H9 (cell line): ENCODE results near the gene MEIS2. TPM values are rescaled to one million over a fixed set of nuclear protein-coding genes. Genes with fewer than 3 reads are reported as not detected.

Experiments
- DNase-seq: peaks from one replicate; pipeline ENCODE4 v3.0.0-alpha.2; 2017
- H2AFZ ChIP-seq: one replicate; pipeline ENCODE4 v1.6.1; 2013; ENCODE audit warnings: mild to moderate bottlenecking, low read length, control low read depth, moderate library complexity
- H2AK5ac ChIP-seq: 2 replicates; pipeline ENCODE4 v1.6.1; 2013; ENCODE audit warnings: low read length, control low read depth, mixed read lengths; ENCODE audit not compliant: insufficient read length
- H2BK120ac ChIP-seq: one replicate; pipeline ENCODE4 v1.6.1; 2013; ENCODE audit warnings: low read depth, mild to moderate bottlenecking, low read length, control low read depth, inconsistent platforms; ENCODE audit not compliant: poor library complexity, severe bottlenecking
- H2BK12ac ChIP-seq: 2 replicates; pipeline ENCODE4 v1.6.1; 2013; ENCODE audit warnings: low read length, control low read depth, mixed read lengths, low read depth; ENCODE audit not compliant: insufficient read length
- H2BK15ac ChIP-seq: 2 replicates; pipeline ENCODE4 v1.6.1; 2013; ENCODE audit warnings: low read depth, low read length, control low read depth
- H2BK20ac ChIP-seq: one replicate; pipeline ENCODE4 v1.6.1; 2013; ENCODE audit warnings: low read depth, mild to moderate bottlenecking, low read length, control low read depth, inconsistent platforms; ENCODE audit not compliant: poor library complexity, severe bottlenecking
- H2BK5ac ChIP-seq: 2 replicates; pipeline ENCODE4 v1.6.1; 2013; ENCODE audit warnings: low read length, control low read depth, mixed read lengths; ENCODE audit not compliant: insufficient read length
- H3K14ac ChIP-seq: 2 replicates; pipeline ENCODE4 v1.6.1; 2013; ENCODE audit warnings: low read length, control low read depth; ENCODE audit not compliant: insufficient read depth
- H3K18ac ChIP-seq: 2 replicates; pipeline ENCODE4 v1.6.1; 2013; ENCODE audit warnings: low read depth, mild to moderate bottlenecking, mixed read lengths, low read length, control low read depth; ENCODE audit not compliant: insufficient read length
- H3K23ac ChIP-seq: 2 replicates; pipeline ENCODE4 v1.6.1; 2013; ENCODE audit warnings: low read length, control low read depth, mixed read lengths, low read depth; ENCODE audit not compliant: insufficient read length
- H3K23me2 ChIP-seq: 2 replicates; pipeline ENCODE4 v1.6.1; 2013; ENCODE audit warnings: low read depth, mild to moderate bottlenecking, mixed read lengths, low read length, control low read depth; ENCODE audit not compliant: insufficient read length, poor library complexity, severe bottlenecking
- H3K27ac ChIP-seq: 2 replicates; pipeline ENCODE4 v1.5.1; 2013; ENCODE audit warnings: low read length, control low read depth, mixed read lengths, low read depth; ENCODE audit not compliant: insufficient read length
- H3K27me3 ChIP-seq: 2 replicates; pipeline ENCODE4 v1.6.1; 2013; ENCODE audit warnings: low read length, control low read depth, inconsistent platforms; ENCODE audit not compliant: insufficient read depth
- H3K4ac ChIP-seq: 2 replicates; pipeline ENCODE4 v1.6.1; 2013; ENCODE audit warnings: low read depth, mild to moderate bottlenecking, control low read depth, inconsistent platforms, low read length, moderate library complexity
- H3K4me1 ChIP-seq: 2 replicates; pipeline ENCODE4 v1.6.1; 2013; ENCODE audit warnings: low read length, control low read depth, inconsistent platforms; ENCODE audit not compliant: insufficient read depth
- H3K4me2 ChIP-seq: 2 replicates; pipeline ENCODE4 v1.6.1; 2013; ENCODE audit warnings: low read length, control low read depth, mixed read lengths; ENCODE audit not compliant: insufficient read length, insufficient read depth
- H3K56ac ChIP-seq: 2 replicates; pipeline ENCODE4 v1.6.1; 2013; ENCODE audit warnings: low read depth, mild to moderate bottlenecking, mixed read lengths, low read length, control low read depth; ENCODE audit not compliant: insufficient read length
- H3K79me1 ChIP-seq: 2 replicates; pipeline ENCODE4 v1.6.1; 2013; ENCODE audit warnings: low read depth, mild to moderate bottlenecking, moderate library complexity, low read length, control low read depth, inconsistent platforms; ENCODE audit not compliant: insufficient read depth, poor library complexity, severe bottlenecking
- H3K79me2 ChIP-seq: 2 replicates; pipeline ENCODE4 v1.6.1; 2013; ENCODE audit warnings: low read length, control low read depth, inconsistent platforms; ENCODE audit not compliant: insufficient read depth
- H3K9ac ChIP-seq: 2 replicates; pipeline ENCODE4 v1.6.1; 2013; ENCODE audit warnings: low read length, control low read depth, mixed read lengths; ENCODE audit not compliant: insufficient read length; ENCODE audit errors: extremely low read depth
- H3K9me3 ChIP-seq: one replicate; pipeline ENCODE4 v1.6.1; 2013; ENCODE audit warnings: low read depth, low read length, inconsistent platforms; ENCODE audit not compliant: control insufficient read depth
- H3T11ph ChIP-seq: one replicate; pipeline ENCODE4 v1.6.1; 2013; ENCODE audit warnings: mild to moderate bottlenecking, low read length, control low read depth, inconsistent platforms
- H4K20me1 ChIP-seq: one replicate; pipeline ENCODE4 v1.6.1; 2013; ENCODE audit not compliant: control insufficient read depth, insufficient read length, insufficient read depth
- H4K5ac ChIP-seq: 2 replicates; pipeline ENCODE4 v1.6.1; 2013; ENCODE audit warnings: low read depth, mild to moderate bottlenecking, mixed read lengths, low read length, control low read depth; ENCODE audit not compliant: insufficient read length
- H4K8ac ChIP-seq: replicated peaks from 2 replicates; pipeline ENCODE4 v1.6.1; 2013; ENCODE audit warnings: low read length, control low read depth, mixed read lengths, low read depth; ENCODE audit not compliant: insufficient read length
- H4K91ac ChIP-seq: 2 replicates; pipeline ENCODE4 v1.6.1; 2013; ENCODE audit warnings: low read depth, mild to moderate bottlenecking, moderate library complexity, mixed read lengths, low read length, control low read depth; ENCODE audit not compliant: insufficient read length
- H3K27ac Mint-ChIP-seq, 3 experiments: 2 replicates in 2 of 3; 3 replicates in 1 of 3; pipeline ENCODE4 v1.8.0; 2020 to 2021; ENCODE audit warnings: mixed read lengths in 3 of 3, mild to moderate bottlenecking in 1 of 3, moderate library complexity in 1 of 3
- H3K27me3 Mint-ChIP-seq: 2 replicates; pipeline ENCODE4 v1.8.0; 2021; ENCODE audit warnings: low read depth, mild to moderate bottlenecking, moderate library complexity, mixed read lengths
- H3K36me3 Mint-ChIP-seq, 3 experiments: 2 replicates in 2 of 3; 3 replicates in 1 of 3; pipeline ENCODE4 v1.8.0; 2020 to 2021; ENCODE audit warnings: low read depth in 3 of 3, mixed read lengths in 3 of 3; ENCODE audit not compliant: insufficient read depth in 1 of 3
- H3K4me1 Mint-ChIP-seq, 2 experiments: 2 replicates each; pipeline ENCODE4 v1.8.0; 2020; ENCODE audit warnings: mixed read lengths in 2 of 2
- H3K4me3 Mint-ChIP-seq, 2 experiments: 2 replicates in 1 of 2; 3 replicates in 1 of 2; pipeline ENCODE4 v1.8.0; 2020 to 2021; ENCODE audit warnings: mild to moderate bottlenecking in 2 of 2, mixed read lengths in 2 of 2, moderate library complexity in 1 of 2
- H3K9me3 Mint-ChIP-seq, 2 experiments: 2 replicates in 1 of 2; 3 replicates in 1 of 2; pipeline ENCODE4 v1.8.0; 2020; ENCODE audit warnings: mild to moderate bottlenecking in 2 of 2, mixed read lengths in 2 of 2, moderate library complexity in 1 of 2
- WGBS: extraction: QIAGEN DNeasy Blood & Tissue Kit; methylation state at CpG from one replicate; pipeline ENCODE4 v1.1.7; 2013; ENCODE audit warnings: missing lambda C conversion rate, low lambda C conversion rate, mixed read lengths; ENCODE audit not compliant: insufficient read length; ENCODE audit errors: extremely low coverage; 5-methylcytosine and 5-hydroxymethylcytosine counted together
- total RNA-seq: library from RNA; stranded (reverse); gene quantifications from 2 replicates; pipeline ENCODE4 v1.2.1, GENCODE V29; 2021
- TF ChIP-seq, protein P1 (sequence below): fragments of 200-600 bp; sonication (generic); conservative IDR thresholded peaks from 3 replicates; pipeline ENCODE4 v1.8.0; 2021; ENCODE audit warnings: antibody characterized with exemption, mild to moderate bottlenecking

The MEIS2 gene
- total RNA-seq, 1 experiment from 2014 or later, result 0.35 TPM

DNA sequence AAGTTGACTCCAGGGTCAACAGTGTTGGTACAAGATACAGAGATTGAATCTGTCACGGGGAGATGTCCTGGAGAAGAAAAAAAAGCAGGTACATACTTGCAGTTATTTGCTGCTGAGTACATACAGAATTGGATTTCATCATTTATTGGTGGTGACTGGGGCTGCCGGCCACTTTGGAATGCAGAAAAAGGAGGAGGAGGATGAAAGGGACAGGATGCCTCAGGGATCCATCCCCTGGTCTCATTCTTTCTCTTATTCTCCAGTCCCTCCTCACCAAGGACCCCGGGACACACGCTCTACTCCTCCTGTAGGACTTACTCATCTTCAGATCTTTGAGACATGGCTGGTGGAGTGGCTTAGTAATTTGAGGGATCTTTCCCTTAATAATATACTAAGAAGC is 30.0 kb upstream of the MEIS2 start:
- Mint-ChIP-seq H3K36me3 (no peaks in the 10 kb centered on the region), H3K27ac (no peak overlapping the region), H3K9me3 (no peaks in the 10 kb centered on the region), H3K4me1 (peaks cover 10 to 18% of the 10 kb centered on the region in 2 experiments), H3K27me3 (peaks cover 5% of the 10 kb centered on the region), H3K4me3 (no peak overlapping the region)
- H3K27ac ChIP-seq, result no peak overlapping the region
- no peaks in the 10 kb centered on the region for H3K23me2 ChIP-seq
- H2BK20ac ChIP-seq, result no peak overlapping the region
- H3K4ac ChIP-seq, result no peak overlapping the region
- no peak overlapping the region for H2AFZ ChIP-seq
- no peak overlapping the region for H2BK15ac ChIP-seq
- H3K27me3 ChIP-seq, result no peaks in the 10 kb centered on the region
- no peak overlapping the region for H3K9ac ChIP-seq
- H3K79me2 ChIP-seq, result no peaks in the 10 kb centered on the region
- no peak overlapping the region for H4K5ac ChIP-seq
- no peak overlapping the region for H4K91ac ChIP-seq
- H3K9me3 ChIP-seq, result no peaks in the 10 kb centered on the region
- no peaks in the 10 kb centered on the region for H3K4me1 ChIP-seq
- H3K56ac ChIP-seq, result no peak overlapping the region
- H3T11ph ChIP-seq, result no peak overlapping the region
- no peak overlapping the region for H2AK5ac ChIP-seq
- H2BK12ac ChIP-seq, result no peak overlapping the region
- no peak overlapping the region for H3K14ac ChIP-seq
- no peak overlapping the region for H3K23ac ChIP-seq
- no peaks in the 10 kb centered on the region for H4K20me1 ChIP-seq
- no peak overlapping the region for H2BK120ac ChIP-seq
- no peak for DNase-seq
- TF ChIP-seq, protein P1, sequence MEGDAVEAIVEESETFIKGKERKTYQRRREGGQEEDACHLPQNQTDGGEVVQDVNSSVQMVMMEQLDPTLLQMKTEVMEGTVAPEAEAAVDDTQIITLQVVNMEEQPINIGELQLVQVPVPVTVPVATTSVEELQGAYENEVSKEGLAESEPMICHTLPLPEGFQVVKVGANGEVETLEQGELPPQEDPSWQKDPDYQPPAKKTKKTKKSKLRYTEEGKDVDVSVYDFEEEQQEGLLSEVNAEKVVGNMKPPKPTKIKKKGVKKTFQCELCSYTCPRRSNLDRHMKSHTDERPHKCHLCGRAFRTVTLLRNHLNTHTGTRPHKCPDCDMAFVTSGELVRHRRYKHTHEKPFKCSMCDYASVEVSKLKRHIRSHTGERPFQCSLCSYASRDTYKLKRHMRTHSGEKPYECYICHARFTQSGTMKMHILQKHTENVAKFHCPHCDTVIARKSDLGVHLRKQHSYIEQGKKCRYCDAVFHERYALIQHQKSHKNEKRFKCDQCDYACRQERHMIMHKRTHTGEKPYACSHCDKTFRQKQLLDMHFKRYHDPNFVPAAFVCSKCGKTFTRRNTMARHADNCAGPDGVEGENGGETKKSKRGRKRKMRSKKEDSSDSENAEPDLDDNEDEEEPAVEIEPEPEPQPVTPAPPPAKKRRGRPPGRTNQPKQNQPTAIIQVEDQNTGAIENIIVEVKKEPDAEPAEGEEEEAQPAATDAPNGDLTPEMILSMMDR, result no peak
- no peak overlapping the region for H2BK5ac ChIP-seq
- no peak overlapping the region for H3K18ac ChIP-seq
- H3K79me1 ChIP-seq, result no peaks in the 10 kb centered on the region
- no CpG with 5 or more reads among the region's 4 CpGs for WGBS
- H4K8ac ChIP-seq, result no peak overlapping the region
- no peak overlapping the region for H3K4me2 ChIP-seq
